Activated CD8-positive, alpha-beta memory T cell treated with anti-CD3 and anti-CD28 coated beads for 24 hours (primary cell): ENCODE measurements around the gene RAB31.
"Not testable (repeated sequence)": the region's sequence is repeated elsewhere in the genome, so short reads cannot be mapped to it uniquely, and the experiment has no call there.

Experiments used
- DNase-seq: peaks from one replicate; pipeline ENCODE4 v3.0.0-alpha.2; 2020

Gene RAB31

GRCh38 chr18:9898792-9899549, 190.9 kb downstream of the RAB31 start:
- DNase-seq = no peak

- DNase-seq = not testable (repeated sequence)
Observed at GRCh38 chr18:9899550-9899930, 191.4 kb downstream of the RAB31 start.

GRCh38 chr18:9900699-9901098, 192.6 kb downstream of the RAB31 start:
- no peak for DNase-seq

- DNase-seq = no peak
Observed at GRCh38 chr18:9901377-9901776, 193.3 kb downstream of the RAB31 start.

GRCh38 chr18:9902264-9902663, 194.2 kb downstream of the RAB31 start:
- DNase-seq = not testable (repeated sequence)

GRCh38 chr18:9902832-9903231, 194.7 kb downstream of the RAB31 start:
- no peak for DNase-seq

- no peak for DNase-seq
Observed at GRCh38 chr18:9905401-9905922, 197.4 kb downstream of the RAB31 start.

- no peak for DNase-seq
Observed at GRCh38 chr18:9906481-9906880, 198.4 kb downstream of the RAB31 start.

- DNase-seq = no peak
Observed at GRCh38 chr18:9907867-9908266, 199.8 kb downstream of the RAB31 start.

- no peak for DNase-seq
Observed at GRCh38 chr18:9910071-9910470, 202.0 kb downstream of the RAB31 start.

GRCh38 chr18:9910661-9911060, 202.6 kb downstream of the RAB31 start:
- DNase-seq = no peak

- DNase-seq = no peak
Observed at GRCh38 chr18:9911226-9911625, 203.1 kb downstream of the RAB31 start.
